GM21381 (cell line): ENCODE measurements around the gene CSRP3.

ENCODE experiments used
- ATAC-seq: cut with Tn5 transposase; IDR thresholded peaks from one replicate; pipeline ENCODE4 v1.9.1; 2021; ENCODE audit warnings: mild to moderate bottlenecking, moderate library complexity; ENCODE audit not compliant: unreplicated experiment

CSRP3 gene

DNA sequence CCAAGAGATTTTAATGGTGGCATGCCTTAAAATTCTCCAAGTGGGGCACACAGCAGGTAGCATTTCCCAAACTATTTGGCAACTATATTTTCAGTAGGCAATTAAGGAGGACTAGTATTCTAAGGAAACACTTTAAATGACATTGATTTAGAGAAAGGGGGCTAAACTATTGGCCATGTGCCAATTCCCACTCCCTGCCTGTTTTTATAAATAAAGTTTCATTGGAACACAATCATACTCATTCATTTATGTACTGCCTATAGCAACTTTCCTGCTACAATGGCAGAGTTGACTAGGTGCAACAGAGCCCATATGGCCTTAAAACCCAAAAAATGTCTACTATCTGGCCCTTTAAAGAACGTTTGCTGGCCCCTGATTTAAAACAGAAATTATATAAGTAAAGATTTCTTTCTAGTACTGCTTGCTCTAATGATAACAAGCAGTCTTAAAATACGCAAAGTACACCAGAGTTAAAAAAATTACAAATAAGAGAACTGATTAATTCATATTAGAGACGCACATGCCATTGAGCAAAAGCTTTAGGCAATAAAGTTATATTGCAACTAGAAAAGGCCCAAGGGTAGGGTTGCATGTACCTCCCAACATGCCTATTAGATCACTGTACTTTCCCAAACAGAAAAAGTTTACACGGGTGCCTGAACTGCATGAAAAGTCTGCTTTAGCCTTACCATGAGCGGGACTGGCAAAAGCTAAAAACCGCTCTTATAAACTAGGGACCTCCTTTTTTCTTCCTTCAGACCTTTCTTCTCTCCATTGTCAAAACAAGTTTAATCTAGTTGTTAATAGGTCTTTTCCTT, 24.8 kb upstream of the CSRP3 start:
- ATAC-seq = no peak

DNA sequence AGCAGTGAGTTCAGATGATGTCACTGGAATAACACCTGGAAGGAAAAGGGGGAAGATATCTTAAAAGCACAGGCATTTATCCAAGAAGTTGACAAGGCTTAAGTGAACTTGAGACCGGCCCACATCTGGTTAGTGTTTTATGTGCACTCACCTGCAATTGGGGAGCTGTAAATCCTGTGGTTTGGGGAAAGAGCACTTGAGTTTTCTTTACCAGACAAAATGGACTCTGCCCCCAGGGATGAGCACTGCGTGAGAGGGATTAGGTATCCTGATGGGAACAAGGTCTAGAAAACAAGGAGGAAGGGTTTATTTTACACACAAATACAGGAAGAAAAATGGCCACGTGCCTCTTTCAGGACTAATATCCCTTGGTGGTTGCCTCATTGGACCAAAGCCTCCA, 23.8 kb upstream of the CSRP3 start:
- ATAC-seq = no peak

DNA sequence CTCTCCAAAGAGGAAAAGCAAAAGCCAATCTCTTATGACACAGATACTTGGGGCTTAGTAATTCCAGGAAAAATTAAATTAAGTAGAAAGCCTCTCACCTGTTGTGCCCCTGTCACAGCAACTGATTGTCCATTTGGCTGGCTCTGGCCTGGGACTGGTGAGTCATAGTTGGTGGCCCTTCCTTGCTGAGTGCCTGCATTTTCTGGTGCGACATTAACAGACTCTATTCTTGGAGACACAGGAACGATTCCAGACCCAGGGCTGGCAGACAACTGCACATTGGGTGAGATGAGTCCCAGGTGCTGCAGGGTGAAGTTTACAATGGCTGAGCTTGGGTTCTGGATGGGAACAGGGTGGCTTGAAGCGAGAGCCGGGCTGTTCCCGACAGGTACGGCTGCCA, 23.3 kb upstream of the CSRP3 start:
- no peak for ATAC-seq

DNA sequence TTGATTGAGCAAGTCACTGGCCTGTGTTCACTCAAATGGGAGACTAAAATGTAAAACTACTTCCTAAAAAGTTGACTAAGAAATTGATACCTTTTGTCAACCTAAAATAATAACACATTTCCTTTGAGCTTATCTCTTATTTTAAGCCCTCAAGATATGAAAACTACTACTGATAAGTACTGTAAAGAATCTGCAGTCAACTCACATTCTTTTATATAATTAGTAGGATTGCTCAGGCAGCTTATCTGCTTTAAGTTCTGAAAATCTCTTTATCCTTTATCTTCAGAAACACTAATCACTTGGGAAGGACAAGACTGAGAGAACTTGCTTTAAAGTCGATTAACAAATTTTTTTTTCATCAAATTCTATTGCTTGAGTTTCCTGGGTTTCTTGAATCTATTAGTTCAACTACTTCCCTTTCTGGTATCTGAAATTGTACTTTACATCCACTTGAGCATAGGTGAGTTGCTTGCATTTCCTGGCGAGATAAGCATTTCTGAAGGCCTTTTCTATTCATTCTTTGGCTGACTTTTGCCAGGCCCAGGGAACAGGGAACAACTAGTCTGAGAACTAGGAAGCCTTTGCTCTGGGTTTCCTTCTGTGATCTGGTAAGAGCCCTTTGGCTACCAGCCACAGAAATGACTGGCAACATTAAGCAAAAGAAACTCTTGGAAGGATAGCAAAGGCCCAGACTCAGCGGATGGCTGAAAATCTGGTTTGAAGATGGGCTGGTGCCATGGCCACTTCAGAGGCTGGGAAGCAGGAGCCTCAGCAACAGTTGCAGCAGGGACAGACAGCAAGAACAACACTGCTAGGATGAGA, 19.3 kb upstream of the CSRP3 start:
- ATAC-seq = no peak

DNA sequence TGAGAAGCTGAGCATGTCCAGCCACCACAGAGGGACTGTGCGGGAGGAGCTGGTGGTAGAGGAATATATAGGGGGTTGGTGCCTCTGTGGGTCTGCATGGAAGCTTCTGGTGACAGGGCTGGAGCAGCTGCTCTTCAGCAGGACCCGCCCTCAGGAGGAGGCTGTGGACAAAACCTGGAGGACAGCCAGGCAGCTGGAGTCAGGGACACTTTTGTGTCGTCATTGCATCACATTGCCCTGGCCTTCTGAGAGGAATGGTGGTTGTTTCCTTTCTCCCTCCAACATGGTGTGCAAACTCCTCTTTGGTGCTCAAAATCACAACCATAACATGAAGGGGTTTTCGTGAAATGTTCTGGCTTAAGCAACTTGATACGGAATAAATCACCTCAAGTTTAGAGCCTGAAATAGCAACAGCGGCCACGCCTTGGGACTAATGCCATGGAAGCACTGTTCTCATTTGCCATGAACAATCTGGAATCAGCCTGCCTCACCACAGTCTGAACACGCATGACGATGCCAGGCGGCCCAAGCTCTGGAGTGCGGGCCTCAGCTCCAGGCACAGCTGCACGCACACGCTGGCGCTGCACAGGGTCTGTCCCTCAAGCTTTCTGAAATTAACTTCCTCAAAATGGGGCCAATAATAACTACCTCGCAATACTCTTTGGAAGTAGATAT, 17.1 kb upstream of the CSRP3 start:
- no peak for ATAC-seq

DNA sequence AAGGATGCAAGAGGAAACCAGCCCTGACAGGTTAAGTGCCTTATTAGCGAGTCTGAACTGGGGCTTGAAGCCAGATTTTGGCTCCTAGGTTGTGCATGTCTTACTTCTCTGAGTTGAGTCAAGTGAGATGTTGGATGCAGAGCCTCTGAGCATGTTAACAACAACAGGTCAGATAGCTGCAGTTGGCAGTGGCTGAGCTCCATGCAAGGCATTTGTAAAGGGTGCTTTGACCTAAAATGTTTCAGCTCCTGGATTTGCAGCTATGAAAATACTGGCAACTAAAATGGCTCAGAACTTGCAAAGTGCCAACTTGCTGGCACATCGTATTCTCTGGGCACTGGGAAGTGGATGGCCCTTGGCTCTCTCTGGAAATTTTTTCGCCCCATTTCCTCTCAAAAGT, 16.4 kb upstream of the CSRP3 start:
- no peak for ATAC-seq

DNA sequence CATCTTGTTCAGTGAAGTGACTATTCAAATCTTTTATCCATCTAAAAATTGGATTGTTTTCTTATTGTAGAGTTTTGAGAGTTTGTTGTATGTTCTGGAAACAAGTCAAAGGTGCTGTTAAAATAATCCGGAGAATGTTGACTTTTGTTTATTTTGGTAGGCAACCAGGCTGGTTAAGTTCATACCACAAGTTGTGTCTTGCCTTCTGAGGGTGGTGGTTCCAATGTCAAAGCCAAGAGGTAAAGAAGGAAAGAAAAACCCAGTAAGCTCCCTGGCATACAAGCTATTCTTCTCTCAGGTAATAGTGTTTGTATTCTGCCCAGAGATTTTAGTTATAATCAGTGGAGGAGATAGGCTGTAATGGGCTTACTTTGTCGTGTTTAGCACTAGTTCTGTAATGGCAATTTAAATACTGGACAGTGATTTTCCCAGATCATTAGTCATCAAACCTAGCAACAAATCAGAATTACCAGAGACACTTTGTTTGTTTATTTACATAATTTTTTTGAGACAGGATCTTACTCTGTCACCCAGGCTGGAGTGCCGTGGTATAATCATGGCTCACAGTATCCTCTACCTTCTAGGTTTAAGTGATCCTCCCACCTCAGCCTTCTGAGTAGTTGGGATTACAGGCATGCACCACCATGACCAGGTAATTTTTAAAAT, 15.1 kb upstream of the CSRP3 start:
- ATAC-seq = no peak

DNA sequence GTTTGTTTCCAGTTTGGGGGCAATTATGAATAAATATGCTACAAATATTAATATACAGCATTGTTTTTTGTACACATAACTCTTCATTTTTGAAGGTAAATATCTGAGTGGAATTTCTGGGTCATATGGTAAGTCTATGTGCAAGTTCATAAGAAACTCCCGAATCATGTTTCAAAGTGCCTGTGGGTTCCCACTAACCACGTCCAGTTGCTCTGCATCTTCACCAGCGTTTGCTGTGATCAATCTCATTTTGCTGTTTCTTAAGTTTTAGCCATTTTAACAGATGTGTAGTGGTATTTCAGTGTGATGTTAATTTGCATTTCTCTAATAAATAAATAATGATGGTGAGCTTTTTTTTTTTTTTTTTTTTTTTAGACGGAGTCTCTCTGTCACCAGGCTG, 14.2 kb upstream of the CSRP3 start:
- no peak for ATAC-seq

DNA sequence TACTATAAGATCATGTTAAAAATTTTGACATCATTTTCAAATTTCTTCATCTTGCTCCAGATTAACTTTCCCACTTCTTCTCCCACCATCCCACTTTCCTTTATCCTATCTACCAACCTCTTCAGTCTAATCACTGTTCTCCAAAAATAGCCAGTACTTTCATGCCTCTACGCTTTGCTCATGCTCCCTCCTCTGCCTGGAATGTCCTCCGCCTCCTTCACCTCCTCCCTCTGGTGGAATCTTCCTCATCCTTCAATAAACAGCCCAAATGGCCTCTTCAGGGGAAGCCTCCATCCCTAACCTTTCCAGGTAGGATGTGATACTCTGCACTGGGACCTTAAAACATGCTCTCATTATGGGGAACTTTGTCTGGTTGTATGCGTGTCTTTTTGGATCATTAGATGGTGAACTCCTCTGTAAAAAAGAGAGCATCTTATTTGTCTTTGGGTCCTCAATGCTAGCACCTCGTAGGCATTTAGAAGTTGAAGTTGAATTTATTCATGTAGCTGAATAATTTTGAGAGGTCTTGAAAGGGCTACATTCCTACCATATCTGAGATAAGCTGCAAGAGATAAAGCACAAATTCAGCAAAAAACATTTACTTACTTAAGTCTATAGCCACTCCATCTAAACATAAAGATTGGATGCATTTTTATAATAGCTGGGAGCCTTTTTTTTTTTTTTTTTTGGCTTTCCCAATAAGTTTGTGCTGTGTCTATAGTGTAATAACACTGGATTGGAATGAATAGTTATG, 8.0 kb upstream of the CSRP3 start:
- no peak for ATAC-seq

DNA sequence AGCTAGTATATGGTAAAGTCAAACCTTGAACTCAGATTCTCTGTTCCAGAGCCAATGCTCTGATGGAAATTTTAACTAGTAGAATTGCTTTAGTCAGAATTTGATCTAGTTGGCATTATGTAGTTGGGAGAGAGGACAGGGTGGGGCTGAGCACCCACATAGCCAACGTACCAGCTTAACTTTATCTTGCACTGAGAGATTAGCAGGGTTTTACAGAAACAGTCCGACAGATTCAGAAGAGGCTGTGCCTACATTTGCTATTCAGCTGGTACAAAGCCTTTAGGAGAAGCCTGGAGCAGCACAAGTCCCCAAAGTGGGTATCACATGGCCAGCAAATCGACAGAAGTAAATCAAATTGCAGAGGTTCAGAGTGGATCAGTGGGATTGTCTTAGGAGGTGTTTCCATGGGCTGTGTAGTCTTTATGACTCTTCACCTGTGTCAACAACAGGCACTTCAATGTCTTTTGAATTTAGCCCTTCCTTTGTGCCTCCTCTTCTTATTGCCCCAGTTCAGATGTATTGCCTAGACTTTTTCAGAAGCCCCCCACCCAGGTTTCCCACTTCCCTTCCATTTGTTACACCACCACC, 7.3 kb upstream of the CSRP3 start:
- no peak for ATAC-seq

DNA sequence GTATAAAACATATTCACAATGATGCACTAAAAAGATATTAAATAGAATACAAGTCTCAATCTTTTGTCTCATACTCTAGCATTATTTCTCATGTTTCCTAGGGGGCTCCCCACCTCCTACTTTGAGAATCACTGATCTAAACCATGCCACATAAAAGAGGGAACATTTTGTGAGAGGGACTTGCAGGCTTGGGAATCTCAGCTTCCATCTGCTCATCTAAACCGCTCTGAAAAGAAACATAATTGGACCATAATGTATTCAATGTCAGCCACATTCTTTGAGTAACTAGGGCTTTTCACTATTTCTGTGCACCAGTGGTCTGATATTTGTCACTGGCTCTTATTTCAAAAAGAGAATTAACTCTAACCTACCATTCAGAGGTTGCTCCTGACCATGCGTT, 6.4 kb upstream of the CSRP3 start:
- ATAC-seq = no peak

DNA sequence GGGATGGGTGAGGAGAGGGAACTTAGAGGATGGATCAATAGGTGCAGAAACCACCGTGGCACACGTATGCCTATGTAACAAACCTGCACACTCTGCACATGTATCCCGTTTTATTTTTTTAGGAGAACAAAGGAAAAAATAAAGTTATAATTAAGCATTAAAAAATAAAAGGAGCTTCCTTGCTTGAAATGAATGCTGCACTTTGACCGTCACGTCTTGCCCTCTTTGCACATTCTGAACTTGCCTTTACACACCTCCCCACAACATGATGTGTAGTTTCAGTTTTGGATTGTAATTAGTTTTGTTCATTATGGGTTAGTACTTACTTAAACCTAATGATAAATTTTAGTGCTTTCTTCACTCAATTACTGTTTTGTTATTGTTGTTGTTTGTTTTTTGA, 3.1 kb upstream of the CSRP3 start:
- no peak for ATAC-seq

DNA sequence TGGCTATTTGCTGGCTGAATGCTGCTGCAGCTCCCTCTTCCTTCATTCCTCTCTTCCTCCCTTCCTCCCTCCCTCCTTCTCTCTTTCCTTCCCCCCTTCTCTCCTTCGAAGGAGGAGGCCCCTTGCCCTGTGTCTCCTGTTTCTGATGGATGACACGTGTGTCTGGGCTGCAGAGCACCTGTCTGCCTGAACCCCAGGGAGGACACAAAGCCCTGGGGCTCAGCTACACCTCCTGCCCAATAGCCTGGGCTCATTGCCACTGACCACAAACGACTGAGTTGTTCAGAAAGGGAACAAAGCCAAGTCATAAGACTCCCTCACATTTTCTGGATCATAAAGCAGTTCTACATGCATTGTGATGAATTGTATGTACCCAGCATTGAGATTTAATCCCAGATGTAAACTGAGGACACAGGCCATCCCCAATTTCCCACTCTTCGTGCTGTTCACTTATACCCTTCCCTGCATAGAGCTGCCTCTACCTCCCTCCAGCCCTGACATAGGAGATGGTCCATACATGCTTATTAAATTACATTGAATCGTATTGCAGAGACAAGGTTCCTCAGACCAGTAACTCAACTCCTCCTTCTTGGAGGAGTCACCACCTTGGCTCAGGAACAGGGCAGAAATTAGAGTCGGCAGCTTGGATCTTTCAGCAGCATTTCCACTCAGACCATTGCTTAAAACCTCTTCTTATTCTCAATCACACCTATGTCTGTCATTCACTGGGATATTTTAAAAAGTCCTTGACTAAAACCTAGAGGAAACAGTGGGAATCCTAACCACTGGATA, 1.2 kb downstream of the CSRP3 start:
- ATAC-seq = no peak

DNA sequence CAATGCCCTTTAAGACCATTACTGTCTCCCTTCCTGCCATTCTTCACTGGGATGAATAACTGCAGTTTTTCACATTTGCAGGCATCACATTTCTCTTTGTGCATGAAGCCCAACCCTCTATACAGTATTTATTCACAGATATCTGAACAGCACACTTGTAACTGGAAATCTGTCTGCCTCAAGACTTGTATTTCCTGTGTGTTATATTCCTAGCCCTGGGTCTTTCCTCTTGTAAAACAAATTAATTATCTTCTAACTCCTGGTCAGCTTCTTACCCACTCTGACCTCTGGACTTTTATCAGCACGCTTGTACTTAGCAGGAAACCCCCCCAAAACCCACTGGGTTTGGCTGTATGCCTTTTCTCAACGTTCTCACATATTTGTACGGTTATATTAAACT, 2.0 kb downstream of the CSRP3 start:
- ATAC-seq = no peak

DNA sequence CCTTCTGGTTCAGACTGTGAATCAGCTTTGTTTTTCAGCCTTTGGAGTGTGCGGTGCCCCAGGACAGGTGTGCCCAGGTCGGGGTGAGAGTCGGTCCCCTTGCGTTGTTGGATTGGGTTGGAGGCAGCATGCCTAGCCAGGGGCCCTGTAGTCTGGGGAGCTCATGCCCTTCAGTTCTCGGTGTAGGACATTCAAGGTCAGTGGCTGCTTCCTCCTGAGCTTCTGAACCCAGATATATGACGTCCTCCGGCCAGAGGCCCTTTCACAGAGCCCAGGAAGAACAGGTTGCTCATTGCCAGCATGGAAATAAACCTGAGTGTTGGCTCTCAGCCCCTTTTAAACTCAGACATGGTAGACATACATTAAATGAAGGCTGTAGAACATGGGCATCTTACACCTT, 2.7 kb downstream of the CSRP3 start:
- no peak for ATAC-seq

DNA sequence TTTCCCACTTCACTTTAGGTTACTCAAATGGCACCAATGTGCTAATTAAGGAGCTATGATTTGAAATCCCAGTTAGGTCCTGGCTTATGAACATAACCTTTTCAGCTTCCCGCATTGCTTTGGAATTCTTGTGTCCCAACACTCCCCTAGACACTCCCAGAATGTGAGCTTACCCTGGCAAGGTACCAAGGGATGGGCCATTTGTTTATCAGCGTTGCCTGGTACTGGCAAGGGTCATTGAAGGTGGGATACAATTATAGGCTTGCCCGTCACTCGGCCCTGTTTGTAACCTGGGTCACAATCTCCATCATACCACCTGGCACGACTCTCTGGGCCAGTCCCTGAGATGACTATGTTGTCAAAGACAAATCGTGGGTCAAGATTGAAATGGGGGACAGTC, 5.4 kb downstream of the CSRP3 start:
- ATAC-seq = no peak

DNA sequence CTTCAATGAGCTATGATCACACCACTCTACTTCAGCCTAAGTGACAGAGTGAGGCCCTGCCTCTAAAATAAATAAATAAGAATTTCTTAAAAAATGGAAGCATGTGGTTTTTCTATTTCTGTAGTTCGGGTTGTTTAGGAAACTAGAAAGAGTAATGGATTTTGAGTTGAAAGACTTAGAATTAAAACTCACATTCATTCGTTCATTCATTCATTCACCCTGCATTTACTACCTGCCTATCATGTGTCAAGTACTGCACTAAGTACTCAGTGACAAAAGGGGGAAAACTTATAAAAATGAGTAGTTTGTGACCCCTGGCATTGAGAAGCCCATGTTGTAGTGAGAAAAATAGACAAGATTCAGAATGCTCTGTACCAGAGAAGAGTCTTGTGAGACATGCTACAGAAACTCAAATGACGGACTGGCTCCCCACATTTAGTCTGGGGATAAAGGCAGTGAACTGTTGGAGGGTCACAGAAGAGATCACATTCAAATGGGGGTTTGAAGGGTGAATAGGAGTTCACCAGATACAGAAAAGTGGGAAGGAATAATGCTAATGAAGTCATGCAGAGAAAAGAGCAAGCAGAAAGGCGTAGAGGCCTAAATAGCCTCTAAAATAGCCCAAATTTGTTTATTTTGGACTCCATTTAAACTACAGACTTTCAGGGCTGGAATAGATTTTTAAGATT, 7.0 kb downstream of the CSRP3 start:
- ATAC-seq = no peak

DNA sequence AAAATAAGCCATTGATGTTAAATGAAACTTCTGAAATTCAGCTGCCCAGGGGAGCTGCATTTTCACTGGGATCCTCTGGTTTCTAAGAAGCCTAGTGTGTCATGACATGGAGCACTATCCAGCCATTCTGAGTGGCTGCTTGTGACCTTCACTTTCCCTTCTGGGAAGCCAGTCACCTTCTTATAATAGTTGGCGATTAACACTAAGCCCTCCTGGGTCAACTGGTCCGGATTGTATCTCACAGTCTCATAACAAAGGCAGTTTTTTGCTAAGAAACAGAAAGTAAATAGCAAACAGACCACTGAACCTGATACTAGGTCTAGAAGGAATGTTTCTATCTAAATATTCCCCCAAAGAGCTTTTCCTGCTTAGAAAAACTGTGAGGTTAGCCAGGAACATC, 7.9 kb downstream of the CSRP3 start:
- ATAC-seq = no peak
